HEK293 (cell line): ENCODE measurements around the gene FOSL1.

ENCODE experiments used
- CTCF ChIA-PET: fragments of 350-600 bp; formaldehyde crosslinking; extraction: SDS; loops from one replicate; lab custom pipeline; 2021; ENCODE audit warnings: antibody characterized with exemption; lab: Yijun Ruan, JAX
- POLR2A ChIA-PET: fragments of 300-600 bp; formaldehyde crosslinking; extraction: SDS; loops from one replicate; lab custom pipeline; 2020; ENCODE audit warnings: antibody characterized with exemption, inconsistent platforms; lab: Yijun Ruan, JAX
- H3K27ac ChIP-seq: fragments of 200-500 bp; sonication (Bioruptor generic); 2 replicates; pipeline ENCODE4 v1.5.1; 2014; ENCODE audit warnings: low read depth, low read length, control low read depth, inconsistent platforms; ENCODE audit errors: extremely low read depth
- H3K36me3 ChIP-seq, 2 experiments: fragments of 200-500 bp in 1 of 2; sonication (Bioruptor generic) in 1 of 2; 1 replicate in 1 of 2; 2 replicates in 1 of 2; pipeline ENCODE4 v1.5.1; 2014 to 2017; ENCODE audit warnings: inconsistent platforms in 2 of 2, low read length in 2 of 2; ENCODE audit not compliant: control insufficient read depth in 2 of 2, insufficient read depth in 1 of 2
- H3K4me1 ChIP-seq: fragments of 200-500 bp; sonication (Bioruptor generic); 2 replicates; pipeline ENCODE4 v1.5.1; 2014; ENCODE audit warnings: mild to moderate bottlenecking, low read length, inconsistent platforms; ENCODE audit not compliant: control insufficient read depth, insufficient read depth
- H3K4me3 ChIP-seq: 2 replicates; pipeline ENCODE4 v1.5.1; 2011; ENCODE audit warnings: low read depth, mild to moderate bottlenecking, control low read depth, low read length, moderate library complexity
- H3K9me3 ChIP-seq: fragments of 200-500 bp; sonication (Bioruptor generic); 2 replicates; pipeline ENCODE4 v1.5.1; 2014; ENCODE audit warnings: low read depth, low read length, inconsistent platforms; ENCODE audit not compliant: control insufficient read depth, insufficient read depth
- GLI4 ChIP-seq: fragments of 450-650 bp; formaldehyde crosslinking; IDR thresholded peaks from 2 replicates; pipeline ENCODE4 v1.5.1; 2016; ENCODE audit warnings: missing biosample characterization, missing genetic modification characterization
- KLF9 ChIP-seq: fragments of 450-650 bp; formaldehyde crosslinking; IDR thresholded peaks from 2 replicates; pipeline ENCODE4 v1.5.1; 2016; ENCODE audit warnings: missing biosample characterization, missing genetic modification characterization, low read depth
- REST ChIP-seq: fragments of 450-650 bp; formaldehyde crosslinking; IDR thresholded peaks from 2 replicates; pipeline ENCODE4 v1.5.1; 2016; ENCODE audit warnings: missing biosample characterization, missing genetic modification characterization
- SALL2 ChIP-seq: fragments of 450-650 bp; formaldehyde crosslinking; IDR thresholded peaks from 2 replicates; pipeline ENCODE4 v1.5.0; 2017; ENCODE audit warnings: missing biosample characterization, mild to moderate bottlenecking, missing genetic modification characterization, borderline replicate concordance
- SP2 ChIP-seq: fragments of 450-650 bp; formaldehyde crosslinking; IDR thresholded peaks from 2 replicates; pipeline ENCODE4 v1.5.1; 2016; ENCODE audit warnings: missing biosample characterization, missing genetic modification characterization
- ZBTB48 ChIP-seq: fragments of 450-650 bp; formaldehyde crosslinking; IDR thresholded peaks from 2 replicates; pipeline ENCODE4 v1.5.1; 2016; ENCODE audit warnings: missing biosample characterization, missing genetic modification characterization
- ZBTB7A ChIP-seq: fragments of 450-650 bp; formaldehyde crosslinking; IDR thresholded peaks from 2 replicates; pipeline ENCODE4 v1.5.1; 2016; ENCODE audit warnings: low read depth, missing biosample characterization, missing genetic modification characterization
- ZIC2 ChIP-seq: fragments of 450-650 bp; formaldehyde crosslinking; IDR thresholded peaks from 2 replicates; pipeline ENCODE4 v1.5.1; 2016; ENCODE audit warnings: missing biosample characterization, missing genetic modification characterization
- ZNF174 ChIP-seq: fragments of 450-650 bp; formaldehyde crosslinking; IDR thresholded peaks from 2 replicates; pipeline ENCODE4 v1.5.0; 2017; ENCODE audit warnings: missing biosample characterization, mild to moderate bottlenecking, missing genetic modification characterization
- ZNF2 ChIP-seq: fragments of 450-650 bp; formaldehyde crosslinking; IDR thresholded peaks from 2 replicates; pipeline ENCODE4 v1.5.1; 2016; ENCODE audit warnings: missing biosample characterization, missing genetic modification characterization
- ZNF274 ChIP-seq, 2 experiments: fragments of 200-500 bp in 1 of 2; fragments of 450-650 bp in 1 of 2; sonication (Bioruptor generic) in 1 of 2; formaldehyde crosslinking in 1 of 2; IDR thresholded peaks; 2 replicates each; pipeline versions ENCODE4 v1.5.1 to v1.6.1; 2014 to 2016; ENCODE audit warnings: borderline replicate concordance in 1 of 2, inconsistent platforms in 1 of 2, low read length in 1 of 2, missing biosample characterization in 1 of 2, missing genetic modification characterization in 1 of 2
- ZNF350 ChIP-seq: fragments of 450-650 bp; formaldehyde crosslinking; IDR thresholded peaks from 2 replicates; pipeline ENCODE4 v1.5.0; 2017; ENCODE audit warnings: missing biosample characterization, mild to moderate bottlenecking, missing genetic modification characterization
- ZNF354C ChIP-seq: fragments of 450-650 bp; formaldehyde crosslinking; IDR thresholded peaks from 2 replicates; pipeline ENCODE4 v1.5.1; 2016; ENCODE audit warnings: missing biosample characterization, missing genetic modification characterization, low read depth, borderline replicate concordance
- ZNF518A ChIP-seq: fragments of 450-650 bp; formaldehyde crosslinking; conservative IDR thresholded peaks from 2 replicates; pipeline ENCODE4 v1.5.1; 2016; ENCODE audit warnings: low read depth, missing biosample characterization, missing genetic modification characterization
- ZNF670 ChIP-seq: fragments of 450-650 bp; formaldehyde crosslinking; IDR thresholded peaks from 2 replicates; pipeline ENCODE4 v1.5.1; 2016; ENCODE audit warnings: missing biosample characterization, missing genetic modification characterization, low read depth
- ZNF704 ChIP-seq: fragments of 450-650 bp; formaldehyde crosslinking; IDR thresholded peaks from 2 replicates; pipeline ENCODE4 v1.5.1; 2016; ENCODE audit warnings: missing biosample characterization, missing genetic modification characterization
- ZNF785 ChIP-seq: fragments of 450-650 bp; formaldehyde crosslinking; IDR thresholded peaks from 2 replicates; pipeline ENCODE4 v1.5.1; 2016; ENCODE audit warnings: missing biosample characterization, missing genetic modification characterization
- TF ChIP-seq, protein P1 (sequence below): fragments of 450-650 bp; IDR thresholded peaks from 2 replicates; pipeline ENCODE4 v1.5.1; 2018; ENCODE audit warnings: missing biosample characterization, missing genetic modification characterization
- TF ChIP-seq, protein P2 (sequence below): fragments of 450-650 bp; formaldehyde crosslinking; IDR thresholded peaks from 2 replicates; pipeline ENCODE4 v1.5.1; 2017; ENCODE audit warnings: missing biosample characterization, mild to moderate bottlenecking, missing genetic modification characterization, moderate library complexity

FOSL1 gene

GRCh38 chr11:65865550-65866172 is 34.5 kb downstream of the FOSL1 start:
- TF ChIP-seq GLI4 (tag by site-specific recombination) = peak; percentile 29; the same call in 1 of the 2 replicates
- TF ChIP-seq, protein P1, sequence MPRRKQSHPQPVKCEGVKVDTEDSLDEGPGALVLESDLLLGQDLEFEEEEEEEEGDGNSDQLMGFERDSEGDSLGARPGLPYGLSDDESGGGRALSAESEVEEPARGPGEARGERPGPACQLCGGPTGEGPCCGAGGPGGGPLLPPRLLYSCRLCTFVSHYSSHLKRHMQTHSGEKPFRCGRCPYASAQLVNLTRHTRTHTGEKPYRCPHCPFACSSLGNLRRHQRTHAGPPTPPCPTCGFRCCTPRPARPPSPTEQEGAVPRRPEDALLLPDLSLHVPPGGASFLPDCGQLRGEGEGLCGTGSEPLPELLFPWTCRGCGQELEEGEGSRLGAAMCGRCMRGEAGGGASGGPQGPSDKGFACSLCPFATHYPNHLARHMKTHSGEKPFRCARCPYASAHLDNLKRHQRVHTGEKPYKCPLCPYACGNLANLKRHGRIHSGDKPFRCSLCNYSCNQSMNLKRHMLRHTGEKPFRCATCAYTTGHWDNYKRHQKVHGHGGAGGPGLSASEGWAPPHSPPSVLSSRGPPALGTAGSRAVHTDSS = no peak
- no peak overlapping the region for H3K4me3 ChIP-seq
- H3K4me1 ChIP-seq = no peaks in the 10 kb centered on the region
- CTCF ChIA-PET = interaction anchor here (0.7 to 2.9 kb wide), 3 partner anchors 19 to 123 kb away, joined by 3 to 18 read pairs (median 3); no protein-coding TSS in a partner anchor
- H3K36me3 ChIP-seq = peaks cover 0 to 67% of the 10 kb centered on the region in 2 experiments; a peak in 1 of 3 replicates
- no peak overlapping the region for H3K27ac ChIP-seq
- H3K9me3 ChIP-seq = no peaks in the 10 kb centered on the region
- POLR2A ChIA-PET = no interaction called here

DNA sequence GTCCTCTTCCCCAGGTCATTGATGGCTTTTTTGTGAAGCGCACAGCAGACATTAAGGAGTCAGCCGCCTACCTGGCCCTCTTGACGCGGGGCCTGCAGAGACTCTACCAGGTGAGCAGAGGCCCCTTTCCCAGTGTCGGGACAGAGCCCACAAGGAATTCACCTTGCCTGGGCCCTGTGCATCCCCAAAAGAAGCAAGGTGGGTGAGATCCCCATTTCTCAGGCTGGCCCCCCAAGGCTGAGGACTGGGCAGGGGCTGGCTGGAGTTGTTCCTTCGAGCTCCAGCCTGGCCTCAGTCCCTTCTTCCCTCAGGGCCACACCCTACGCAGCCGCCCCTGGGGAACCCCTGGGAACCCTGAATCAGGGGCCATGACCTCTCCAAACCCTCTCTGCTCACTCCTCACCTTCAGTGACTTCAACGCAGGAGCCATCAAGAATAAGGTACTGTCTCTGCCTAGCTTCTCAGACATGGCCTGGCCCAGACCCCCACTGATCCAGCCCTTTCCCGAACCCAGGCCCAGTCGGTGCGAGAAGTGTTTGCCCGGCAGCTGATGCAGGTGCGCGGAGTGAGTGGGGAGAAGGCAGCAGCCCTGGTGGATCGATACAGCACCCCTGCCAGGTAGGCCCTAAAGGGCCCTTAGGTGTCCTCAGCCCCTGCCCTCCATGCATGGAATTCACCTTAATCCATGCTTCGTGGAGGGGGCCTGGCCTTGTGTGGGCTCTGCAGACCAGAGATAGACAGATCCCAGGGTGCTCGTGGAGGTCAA is 35.3 kb downstream of the FOSL1 start:
- TF ChIP-seq, protein P2, sequence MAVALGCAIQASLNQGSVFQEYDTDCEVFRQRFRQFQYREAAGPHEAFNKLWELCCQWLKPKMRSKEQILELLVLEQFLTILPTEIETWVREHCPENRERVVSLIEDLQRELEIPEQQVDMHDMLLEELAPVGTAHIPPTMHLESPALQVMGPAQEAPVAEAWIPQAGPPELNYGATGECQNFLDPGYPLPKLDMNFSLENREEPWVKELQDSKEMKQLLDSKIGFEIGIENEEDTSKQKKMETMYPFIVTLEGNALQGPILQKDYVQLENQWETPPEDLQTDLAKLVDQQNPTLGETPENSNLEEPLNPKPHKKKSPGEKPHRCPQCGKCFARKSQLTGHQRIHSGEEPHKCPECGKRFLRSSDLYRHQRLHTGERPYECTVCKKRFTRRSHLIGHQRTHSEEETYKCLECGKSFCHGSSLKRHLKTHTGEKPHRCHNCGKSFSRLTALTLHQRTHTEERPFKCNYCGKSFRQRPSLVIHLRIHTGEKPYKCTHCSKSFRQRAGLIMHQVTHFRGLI = no peak
- TF ChIP-seq ZBTB7A (tag by site-specific recombination) (no peak), ZNF350 (tag by site-specific recombination) (no peak), ZNF704 (tag by site-specific recombination) (no peak), KLF9 (tag by site-specific recombination) (no peak), ZBTB48 (no peak), ZNF274 (IDR thresholded peaks at IDR 0.05; ENCODE audit: low read length) (no peak), ZNF274 (tag by site-specific recombination; IDR thresholded peaks at IDR 0.05; ENCODE audit: borderline replicate concordance) (no peak), ZNF670 (no peak), ZNF354C (no peak), REST (tag by site-specific recombination) (no peak), ZNF785 (tag by site-specific recombination) (no peak), SALL2 (tag by site-specific recombination) (no peak), ZIC2 (tag by site-specific recombination) (no peak), ZNF174 (no peak), ZNF2 (tag by site-specific recombination) (no peak), SP2 (no peak), ZNF518A (tag by site-specific recombination) (no peak)
- ChIA-PET CTCF (interaction anchor here (1.1 to 2.9 kb wide), 2 partner anchors 20 to 123 kb away, joined by 3 to 18 read pairs; no protein-coding TSS in a partner anchor), POLR2A (no interaction called here)
- Histone ChIP-seq H3K9me3 (no peaks in the 10 kb centered on the region), H3K36me3 (peaks cover 0 to 67% of the 10 kb centered on the region in 2 experiments; a peak in 1 of 3 replicates), H3K27ac (no peak overlapping the region), H3K4me1 (0 out of 2 replicates have a peak, but pooled peaks cover under 1% of the 10 kb centered on the region), H3K4me3 (no peak overlapping the region)
